OCI-LY7 (cell line): ENCODE results near the gene SEMA5A. TPM values are rescaled to one million over a fixed set of nuclear protein-coding genes. Genes with fewer than 3 reads are reported as not detected.

Experiments used
- BruUV-seq: library from RNA; stranded (reverse); fragments of 400-500 nt; replicated peaks from 2 replicates; lab custom pipeline; 2021; lab: Mats Ljungman, UMichigan
- CTCF ChIA-PET: fragments of 300-600 bp; sonication (Branson Sonifier 250); formaldehyde crosslinking; loops from one replicate; lab custom pipeline; 2022; ENCODE audit warnings: antibody characterized with exemption; ENCODE audit not compliant: unreplicated experiment; lab: Charles Lee
- POLR2A ChIA-PET: fragments of 300-600 bp; sonication (Branson Sonifier 250); formaldehyde crosslinking; loops from one replicate; lab custom pipeline; 2022; ENCODE audit warnings: antibody characterized with exemption; lab: Charles Lee
- DNase-seq: peaks from one replicate; pipeline ENCODE4 v3.0.0-alpha.2; 2015; ENCODE audit warnings: low spot score
- H2AFZ ChIP-seq: fragments of 200-600 bp; sonication (generic), shearing (Covaris generic); 2 replicates; pipeline ENCODE4 v1.6.1; 2014; ENCODE audit warnings: mild to moderate bottlenecking, antibody characterized with exemption, low read length, moderate library complexity
- H3K27ac ChIP-seq: fragments of 200-600 bp; sonication (generic); 2 replicates; pipeline ENCODE4 v1.5.1; 2014; ENCODE audit warnings: mixed run types, low read depth, mild to moderate bottlenecking, moderate library complexity, low read length, inconsistent platforms; ENCODE audit not compliant: poor library complexity, severe bottlenecking
- H3K36me3 ChIP-seq: fragments of 200-600 bp; sonication (generic); 2 replicates; pipeline ENCODE4 v1.6.1; 2014; ENCODE audit warnings: mild to moderate bottlenecking, antibody characterized with exemption, low read length, moderate library complexity, mixed read lengths; ENCODE audit not compliant: insufficient read depth
- H3K4me1 ChIP-seq: fragments of 200-600 bp; sonication (generic); 2 replicates; pipeline ENCODE4 v1.5.1; 2014; ENCODE audit warnings: mild to moderate bottlenecking, low read length; ENCODE audit not compliant: insufficient read depth, poor library complexity, severe bottlenecking
- H3K4me2 ChIP-seq: fragments of 200-600 bp; sonication (generic); 2 replicates; pipeline ENCODE4 v1.6.1; 2014; ENCODE audit warnings: mild to moderate bottlenecking, low read length
- H3K4me3 ChIP-seq: fragments of 200-600 bp; sonication (generic); 2 replicates; pipeline ENCODE4 v1.5.1; 2014; ENCODE audit warnings: mild to moderate bottlenecking, low read depth, low read length; ENCODE audit not compliant: poor library complexity, severe bottlenecking
- H3K79me2 ChIP-seq: fragments of 200-600 bp; sonication (generic); 2 replicates; pipeline ENCODE4 v1.6.1; 2016; ENCODE audit warnings: low read depth, mild to moderate bottlenecking, low read length, moderate library complexity, mixed read lengths; ENCODE audit not compliant: insufficient read depth
- H3K9me2 ChIP-seq: fragments of 200-600 bp; sonication (generic); 2 replicates; pipeline ENCODE4 v1.6.1; 2016; ENCODE audit warnings: mild to moderate bottlenecking, low read length, mixed read lengths; ENCODE audit not compliant: insufficient read depth
- H3K9me3 ChIP-seq: fragments of 200-600 bp; sonication (generic); 2 replicates; pipeline ENCODE4 v1.6.1; 2014; ENCODE audit warnings: mild to moderate bottlenecking, mixed run types, low read length, mixed read lengths
- H4K20me1 ChIP-seq: fragments of 200-600 bp; sonication (generic); 2 replicates; pipeline ENCODE4 v1.6.1; 2014; ENCODE audit warnings: mild to moderate bottlenecking, antibody characterized with exemption, low read length, moderate library complexity, mixed read lengths; ENCODE audit not compliant: insufficient read depth
- CTCF ChIP-seq: fragments of 200-600 bp; sonication (generic); conservative IDR thresholded peaks from 2 replicates; pipeline ENCODE4 v1.5.1; 2014; ENCODE audit warnings: mild to moderate bottlenecking, antibody characterized with exemption, low read length, moderate library complexity, mixed read lengths
- EZH2phosphoT487 ChIP-seq: fragments of 200-600 bp; sonication (generic); IDR thresholded peaks from 2 replicates; pipeline ENCODE4 v1.6.1; 2018; ENCODE audit warnings: low read depth, borderline replicate concordance, mild to moderate bottlenecking, mixed run types, antibody characterized with exemption, low read length, moderate library complexity, mixed read lengths
- intact Hi-C: fragments of 100-400 bp; cut with micrococcal nuclease; formaldehyde crosslinking; loops from one replicate; pipeline ENCODE4 v1.10.0; 2022; ENCODE audit not compliant: unreplicated experiment
- total RNA-seq, 2 experiments: library from RNA; depleted of rRNA in 1 of 2; stranded (reverse); fragments of >200 nt in 1 of 2; shearing (Covaris generic) in 1 of 2; gene quantifications; 2 replicates each; pipeline ENCODE4 v1.2.3, GENCODE V29; 2014 to 2022

Gene SEMA5A
- total RNA-seq, 2 experiments from 2014 or later = not detected

DNA sequence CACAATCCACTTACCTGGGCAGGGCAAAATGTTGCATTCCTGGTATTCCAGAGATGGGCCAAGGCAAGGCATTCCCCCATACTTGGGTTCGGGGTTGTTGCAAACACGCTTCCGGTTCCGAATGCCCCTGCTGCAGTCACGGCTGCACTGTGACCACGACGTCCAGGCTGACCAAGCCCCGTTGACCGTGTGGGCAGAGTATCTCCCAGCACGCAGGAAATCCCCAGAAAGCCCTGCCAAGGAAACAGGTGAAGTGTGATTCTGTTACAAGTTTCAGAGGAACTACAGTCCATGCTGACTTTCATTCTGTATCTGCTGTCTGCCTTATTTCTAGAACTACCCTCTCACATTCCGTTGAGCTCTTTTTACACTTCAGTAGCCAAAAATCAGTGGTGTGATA is 483.0 kb downstream of the SEMA5A start:
- Histone ChIP-seq H3K79me2 (no peaks in the 10 kb centered on the region), H3K9me3 (no peaks in the 10 kb centered on the region), H3K4me1 (no peaks in the 10 kb centered on the region), H3K4me2 (no peak overlapping the region), H4K20me1 (no peaks in the 10 kb centered on the region), H3K4me3 (no peak overlapping the region), H3K27ac (no peak overlapping the region), H3K9me2 (no peaks in the 10 kb centered on the region), H2AFZ (no peak overlapping the region), H3K36me3 (no peaks in the 10 kb centered on the region)
- ChIA-PET CTCF (no interaction called here), POLR2A (no interaction called here)
- BruUV-seq = no TSS peak
- TF ChIP-seq EZH2phosphoT487 (no peak), CTCF (no peak)
- DNase-seq = no peak
- intact Hi-C loops = no loop called here

GRCh38 chr5:9059920-9060691 is 485.8 kb downstream of the SEMA5A start:
- CTCF ChIA-PET = no interaction called here
- H3K27ac ChIP-seq = no peak overlapping the region
- POLR2A ChIA-PET = no interaction called here
- H3K4me1 ChIP-seq = no peaks in the 10 kb centered on the region
- no peak overlapping the region for H3K4me2 ChIP-seq
- no peak overlapping the region for H3K4me3 ChIP-seq
- no peak overlapping the region for H2AFZ ChIP-seq
- H3K79me2 ChIP-seq = no peaks in the 10 kb centered on the region
- DNase-seq = no peak
- no TSS peak for BruUV-seq
- TF ChIP-seq CTCF = no peak
- TF ChIP-seq EZH2phosphoT487 = no peak
- H3K9me3 ChIP-seq = no peaks in the 10 kb centered on the region
- intact Hi-C loops = no loop called here
- H3K36me3 ChIP-seq = no peaks in the 10 kb centered on the region
- no peaks in the 10 kb centered on the region for H4K20me1 ChIP-seq
- no peaks in the 10 kb centered on the region for H3K9me2 ChIP-seq

- Histone ChIP-seq H3K9me2 (no peaks in the 10 kb centered on the region), H3K4me1 (no peaks in the 10 kb centered on the region), H4K20me1 (no peaks in the 10 kb centered on the region), H3K79me2 (no peaks in the 10 kb centered on the region), H3K9me3 (no peaks in the 10 kb centered on the region), H3K4me2 (no peak overlapping the region), H2AFZ (no peak overlapping the region), H3K4me3 (no peak overlapping the region), H3K36me3 (no peaks in the 10 kb centered on the region), H3K27ac (no peak overlapping the region)
- DNase-seq = no peak
- CTCF ChIA-PET = no interaction called here
- TF ChIP-seq EZH2phosphoT487 (no peak), CTCF (no peak)
- no TSS peak for BruUV-seq
- intact Hi-C loops = no loop called here
- POLR2A ChIA-PET = interaction anchor here (1.3 kb wide), 1 partner anchor 8 kb away, joined by 4 read pairs; no protein-coding TSS in a partner anchor
Observed at GRCh38 chr5:9058666-9059065, 487.2 kb downstream of the SEMA5A start.
